Testis (tissue), 3 donors: ENCODE measurements around the gene ANTXRL. TPM values are rescaled to one million over a fixed set of nuclear protein-coding genes. Genes with fewer than 3 reads are reported as not detected.
"Not testable (repeated sequence)": the region's sequence is repeated elsewhere in the genome, so short reads cannot be mapped to it uniquely, and the experiment has no call there.

Source experiments
- DNase-seq: peaks from one replicate; pipeline ENCODE4 v3.0.0-alpha.2; 2019
- H3K27ac ChIP-seq, 2 donors: fragments of 200-600 bp; sonication (generic); one replicate each; pipeline ENCODE4 v1.5.1; 2019
- H3K27me3 ChIP-seq: fragments of 200-600 bp; sonication (generic); one replicate; pipeline ENCODE4 v1.5.1; 2019
- H3K36me3 ChIP-seq: fragments of 200-600 bp; sonication (generic); one replicate; pipeline ENCODE4 v1.5.1; 2017; ENCODE audit warnings: low read depth; ENCODE audit errors: missing control alignments
- H3K4me1 ChIP-seq: fragments of 200-600 bp; sonication (generic); one replicate; pipeline ENCODE4 v1.5.1; 2019
- H3K4me3 ChIP-seq, 2 donors: fragments of 200-600 bp; sonication (generic); one replicate each; pipeline ENCODE4 v1.5.1; 2017 to 2019
- H3K9me3 ChIP-seq: fragments of 200-600 bp; sonication (generic); one replicate; pipeline ENCODE4 v1.5.1; 2017
- CTCF ChIP-seq, 3 experiments: fragments of 450-650 bp in 2 of 3; fragments of 200-600 bp in 1 of 3; sonication (generic) in 1 of 3; IDR thresholded peaks; one replicate each; pipeline ENCODE4 v1.5.1; 2016 to 2019; ENCODE audit warnings: antibody characterized with exemption in 3 of 3, mild to moderate bottlenecking in 2 of 3, moderate library complexity in 1 of 3
- POLR2A ChIP-seq: fragments of 450-650 bp; IDR thresholded peaks from one replicate; pipeline ENCODE4 v1.6.1; 2017; ENCODE audit warnings: antibody characterized with exemption, mild to moderate bottlenecking, moderate library complexity
- WGBS, 2 donors: methylation state at CpG; one replicate each; pipeline ENCODE4 v1.1.5; 2018; 5-methylcytosine and 5-hydroxymethylcytosine counted together
- intact Hi-C: fragments of 100-400 bp; cut with DNase I; formaldehyde crosslinking; loops from one replicate; pipeline ENCODE4 v1.15.1; 2023; ENCODE audit warnings: low total_unique reads
- polyA plus RNA-seq: library from polyadenylated mRNA; stranded (reverse); fragments of 350-450 nt; fragmentation: Illumina TruSeq; extraction: RNeasy Lipid Tissue Mini Kit (QIAGEN cat#74804); gene quantifications from one replicate; pipeline ENCODE4 v1.2.3, GENCODE V29; 2014; ENCODE audit warnings: low read depth, low replicate concordance; ENCODE audit not compliant: insufficient read depth
- total RNA-seq, 2 donors: library from RNA; depleted of rRNA; stranded (reverse); fragments of >200 nt; gene quantifications; one replicate each; pipeline ENCODE4 v1.2.3, GENCODE V29; 2016

Gene ANTXRL
- total and polyA plus RNA-seq, 3 donors from 2014 or later = 10.7 to 26.5 (median 23.7) TPM

GRCh38 chr10:46268076-46268881 lies 18.5 kb upstream of the ANTXRL start:
- intact Hi-C loops = no loop called here
- H3K4me1 ChIP-seq = peaks cover 3% of the 10 kb centered on the region
- H3K27ac ChIP-seq = no peak overlapping the region
- no peaks in the 10 kb centered on the region for H3K36me3 ChIP-seq
- 87 to 94% methylated on average over 8 to 10 of the region's 10 CpGs for WGBS, 2 donors
- H3K9me3 ChIP-seq = no peaks in the 10 kb centered on the region
- TF ChIP-seq CTCF (IDR thresholded peaks at IDR 0.05) = no peak
- no peak for TF ChIP-seq POLR2A
- H3K4me3 ChIP-seq = no peak overlapping the region
- H3K27me3 ChIP-seq = no peaks in the 10 kb centered on the region
- no peak for DNase-seq

DNA sequence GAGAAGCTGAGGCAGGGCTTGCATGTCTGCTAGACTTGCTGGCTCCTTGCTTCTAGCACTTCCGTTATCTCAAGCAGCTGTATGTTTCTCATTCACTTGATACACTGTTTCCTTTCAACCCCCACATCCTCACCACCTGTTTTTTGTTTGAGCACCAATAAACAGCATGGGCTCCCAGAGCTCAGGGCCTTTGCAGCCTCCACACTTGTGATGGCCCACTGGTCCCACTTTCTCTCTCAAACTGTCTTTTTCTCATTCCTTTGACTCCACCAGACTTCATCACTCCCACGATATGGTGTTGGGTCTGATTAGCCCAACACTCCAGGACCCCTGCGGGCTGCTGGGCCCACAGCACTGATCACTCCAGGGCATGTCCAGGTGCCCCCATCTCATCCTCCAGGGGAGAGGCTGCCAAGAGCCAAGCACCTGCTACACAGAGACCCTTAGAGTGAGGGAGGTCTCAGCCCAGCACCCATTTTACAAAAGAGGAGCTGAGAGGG lies 17.2 kb upstream of the ANTXRL start:
- 72 to 73% methylated on average over 3 of the region's 3 CpGs for WGBS, 2 donors
- H3K36me3 ChIP-seq, H3K27me3 ChIP-seq, H3K27ac ChIP-seq, H3K9me3 ChIP-seq, H3K4me3 ChIP-seq, H3K4me1 ChIP-seq, intact Hi-C loops: not testable (repeated sequence)
- DNase-seq = peak; percentile 57

DNA sequence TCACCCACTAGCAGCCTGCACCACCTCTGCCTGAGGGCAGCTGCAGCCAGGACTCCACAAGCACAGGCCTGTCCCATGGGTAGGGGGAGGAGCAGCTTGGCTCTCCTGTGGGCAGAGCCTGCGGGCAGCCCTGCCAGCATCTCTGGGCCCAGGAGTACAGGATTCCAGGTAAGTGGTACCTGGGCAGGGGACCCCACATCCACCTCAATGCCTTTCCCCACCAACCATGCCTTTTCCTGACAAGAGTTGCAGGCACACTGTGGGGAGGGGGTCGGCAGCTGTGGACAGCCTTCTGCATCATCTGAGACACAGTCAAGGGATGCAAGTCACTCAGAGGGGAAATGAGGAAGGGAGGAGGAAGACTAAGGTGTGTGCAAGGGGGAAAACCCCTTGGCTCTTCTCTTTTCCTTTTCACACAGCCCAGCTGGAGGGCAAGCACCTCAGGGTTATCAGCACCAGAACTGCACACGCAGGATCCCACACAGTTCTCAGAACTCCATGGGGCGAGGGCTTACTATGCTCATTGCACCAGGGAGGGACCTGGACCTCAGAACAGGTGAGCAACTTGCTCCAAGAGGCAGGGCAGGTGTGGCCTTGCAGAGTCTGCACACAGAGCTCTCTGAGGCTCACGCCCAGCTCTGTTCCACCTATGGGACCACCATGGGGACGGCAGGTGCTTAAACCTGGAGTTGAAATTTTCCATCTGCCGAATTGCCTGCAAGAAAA lies 16.5 kb upstream of the ANTXRL start:
- no peaks in the 10 kb centered on the region for H3K9me3 ChIP-seq
- no peak overlapping the region for H3K4me3 ChIP-seq
- peaks cover 3% of the 10 kb centered on the region for H3K4me1 ChIP-seq
- DNase-seq = no peak
- intact Hi-C loops = no loop called here
- TF ChIP-seq POLR2A = no peak
- H3K27ac ChIP-seq = no peak overlapping the region
- H3K36me3 ChIP-seq = no peaks in the 10 kb centered on the region
- 89% methylated on average over 7 of the region's 7 CpGs for WGBS, 2 donors
- no peaks in the 10 kb centered on the region for H3K27me3 ChIP-seq

GRCh38 chr10:46270963-46271530 lies 15.8 kb upstream of the ANTXRL start:
- H3K9me3 ChIP-seq, intact Hi-C loops, H3K4me1 ChIP-seq, H3K36me3 ChIP-seq, H3K27ac ChIP-seq, H3K27me3 ChIP-seq, H3K4me3 ChIP-seq, DNase-seq: not testable (repeated sequence)
- WGBS, 2 donors = 93 to 94% methylated on average over 7 of the region's 7 CpGs

DNA sequence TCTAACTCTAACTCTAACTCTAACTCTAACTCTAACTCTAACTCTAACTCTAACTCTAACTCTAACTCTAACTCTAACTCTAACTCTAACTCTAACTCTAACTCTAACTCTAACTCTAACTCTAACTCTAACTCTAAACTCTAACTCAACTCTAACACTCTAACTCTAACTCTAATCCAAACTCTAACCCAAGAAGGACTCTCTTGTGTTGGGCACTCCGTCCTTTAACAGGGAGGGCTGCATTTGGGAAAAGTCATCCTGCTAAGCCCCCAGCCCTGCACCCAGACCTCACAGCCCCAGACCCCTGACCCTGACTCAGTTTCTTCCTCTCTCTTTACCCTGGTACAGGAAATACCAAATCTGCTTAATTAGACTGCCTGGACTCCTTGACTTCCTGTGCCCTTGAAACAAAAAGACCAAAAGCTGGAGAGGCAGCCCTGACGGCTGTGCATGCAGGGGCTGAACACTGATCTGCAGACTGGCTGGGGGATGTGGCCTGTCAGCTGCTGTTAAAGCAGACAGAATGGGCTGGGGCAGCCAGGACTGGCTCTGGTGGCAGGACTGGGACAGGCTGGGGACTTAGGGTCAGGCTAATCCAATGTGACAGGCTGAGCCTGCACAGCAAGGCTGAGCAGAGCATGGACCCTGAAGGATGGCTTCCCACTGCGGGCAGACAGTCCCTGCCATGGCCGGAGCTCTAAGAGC lies 14.8 kb upstream of the ANTXRL start:
- H3K27me3 ChIP-seq, H3K27ac ChIP-seq, H3K9me3 ChIP-seq, H3K36me3 ChIP-seq, H3K4me1 ChIP-seq, intact Hi-C loops, DNase-seq, H3K4me3 ChIP-seq: not testable (repeated sequence)
- WGBS, 2 donors = 48 to 74% methylated on average over 2 to 3 of the region's 4 CpGs

- no peak for TF ChIP-seq POLR2A
- TF ChIP-seq CTCF (IDR thresholded peaks at IDR 0.05) = no peak
- Histone ChIP-seq H3K4me1 (peaks cover 3% of the 10 kb centered on the region), H3K27ac (no peak overlapping the region), H3K4me3 (no peak overlapping the region), H3K27me3 (no peaks in the 10 kb centered on the region), H3K36me3 (no peaks in the 10 kb centered on the region), H3K9me3 (no peaks in the 10 kb centered on the region)
- WGBS, 2 donors = 87% methylated on average over 4 of the region's 4 CpGs; no CpG with 5 or more reads in 1 of the 2 donors
- intact Hi-C loops = no loop called here
- peak; percentile 9 for DNase-seq
Observed at GRCh38 chr10:46272863-46273415, 13.9 kb upstream of the ANTXRL start.
